NCI-H187 (cell line): ENCODE results near the gene SCARF2.
"Not testable (repeated sequence)": the region's sequence is repeated elsewhere in the genome, so short reads cannot be mapped to it uniquely, and the experiment has no call there.

Experiments used
- DNase-seq, 2 experiments: peaks; one replicate each; lab custom pipeline; 2025; lab: John Stamatoyannopoulos, UW

The SCARF2 gene

DNA sequence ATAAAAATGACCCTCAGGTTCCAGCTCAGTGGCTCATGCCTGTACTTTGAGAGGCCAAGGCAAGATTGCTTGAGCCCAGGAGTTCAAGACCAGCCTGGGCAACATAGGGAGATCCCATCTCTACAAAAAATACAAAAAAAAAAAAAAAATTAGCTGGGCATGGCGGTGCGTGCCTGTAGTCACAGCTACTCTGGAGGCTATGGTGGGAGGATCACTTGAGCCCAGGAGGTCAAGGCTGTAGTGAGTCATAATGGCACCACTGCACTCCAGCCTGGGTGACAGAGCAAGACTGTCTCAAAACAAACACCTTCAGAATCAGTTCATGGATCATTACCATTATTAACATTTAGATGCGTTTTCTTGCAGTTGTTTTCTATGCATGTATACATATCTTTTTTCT is 28.2 kb downstream of the SCARF2 start:
- DNase-seq, result not testable (repeated sequence)

- no peak for DNase-seq
Measured at GRCh38 chr22:20408891-20409290, 28.7 kb downstream of the SCARF2 start.

GRCh38 chr22:20407829-20408228 is 29.8 kb downstream of the SCARF2 start:
- no peak for DNase-seq

- no peak for DNase-seq
Measured at GRCh38 chr22:20406686-20407408, 30.8 kb downstream of the SCARF2 start.

DNA sequence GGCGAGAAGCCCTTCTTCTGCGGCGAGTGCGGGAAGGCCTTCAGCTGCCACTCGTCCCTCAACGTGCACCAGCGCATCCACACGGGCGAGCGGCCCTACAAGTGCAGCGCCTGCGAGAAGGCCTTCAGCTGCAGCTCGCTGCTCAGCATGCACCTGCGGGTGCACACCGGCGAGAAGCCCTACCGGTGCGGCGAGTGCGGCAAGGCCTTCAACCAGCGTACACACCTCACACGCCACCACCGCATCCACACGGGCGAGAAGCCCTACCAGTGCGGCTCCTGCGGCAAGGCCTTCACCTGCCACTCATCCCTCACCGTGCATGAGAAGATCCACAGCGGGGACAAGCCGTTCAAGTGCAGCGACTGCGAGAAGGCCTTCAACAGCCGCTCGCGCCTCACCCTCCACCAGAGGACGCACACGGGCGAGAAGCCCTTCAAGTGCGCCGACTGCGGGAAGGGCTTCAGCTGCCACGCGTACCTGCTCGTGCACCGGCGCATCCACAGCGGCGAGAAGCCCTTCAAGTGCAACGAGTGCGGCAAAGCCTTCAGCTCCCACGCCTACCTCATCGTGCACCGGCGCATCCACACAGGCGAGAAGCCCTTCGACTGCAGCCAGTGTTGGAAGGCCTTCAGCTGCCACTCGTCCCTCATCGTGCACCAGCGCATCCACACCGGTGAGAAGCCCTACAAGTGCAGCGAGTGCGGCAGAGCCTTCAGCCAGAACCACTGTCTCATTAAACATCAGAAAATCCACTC is 31.5 kb downstream of the SCARF2 start:
- DNase-seq, result no peak

DNA sequence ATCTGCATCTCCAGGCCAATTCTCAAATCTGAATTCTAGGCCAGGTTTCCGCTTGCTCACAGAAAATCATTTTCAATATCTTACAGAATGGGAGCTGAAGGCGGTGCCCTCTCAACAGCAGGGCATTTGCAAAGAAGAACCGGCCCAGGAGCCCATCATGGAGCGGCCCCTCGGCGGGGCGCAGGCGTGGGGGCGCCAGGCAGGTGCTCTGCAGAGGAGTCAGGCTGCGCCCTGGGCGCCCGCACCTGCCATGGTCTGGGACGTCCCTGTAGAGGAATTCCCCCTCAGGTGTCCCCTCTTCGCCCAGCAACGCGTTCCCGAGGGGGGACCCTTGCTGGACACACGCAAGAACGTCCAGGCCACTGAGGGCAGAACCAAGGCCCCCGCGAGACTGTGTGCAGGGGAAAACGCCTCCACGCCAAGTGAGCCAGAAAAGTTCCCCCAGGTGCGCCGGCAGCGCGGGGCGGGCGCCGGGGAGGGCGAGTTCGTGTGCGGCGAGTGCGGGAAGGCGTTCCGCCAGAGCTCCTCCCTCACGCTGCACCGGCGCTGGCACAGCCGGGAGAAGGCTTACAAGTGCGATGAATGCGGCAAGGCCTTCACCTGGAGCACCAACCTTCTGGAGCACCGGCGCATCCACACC is 32.2 kb downstream of the SCARF2 start:
- no peak for DNase-seq

GRCh38 chr22:20404881-20405280 is 32.7 kb downstream of the SCARF2 start:
- DNase-seq, result no peak

GRCh38 chr22:20403779-20404140 is 33.9 kb downstream of the SCARF2 start:
- no peak for DNase-seq

GRCh38 chr22:20402960-20403778 is 34.5 kb downstream of the SCARF2 start:
- DNase-seq, result no peak

- DNase-seq, result no peak
Measured at GRCh38 chr22:20401376-20402014, 36.1 kb downstream of the SCARF2 start.

DNA sequence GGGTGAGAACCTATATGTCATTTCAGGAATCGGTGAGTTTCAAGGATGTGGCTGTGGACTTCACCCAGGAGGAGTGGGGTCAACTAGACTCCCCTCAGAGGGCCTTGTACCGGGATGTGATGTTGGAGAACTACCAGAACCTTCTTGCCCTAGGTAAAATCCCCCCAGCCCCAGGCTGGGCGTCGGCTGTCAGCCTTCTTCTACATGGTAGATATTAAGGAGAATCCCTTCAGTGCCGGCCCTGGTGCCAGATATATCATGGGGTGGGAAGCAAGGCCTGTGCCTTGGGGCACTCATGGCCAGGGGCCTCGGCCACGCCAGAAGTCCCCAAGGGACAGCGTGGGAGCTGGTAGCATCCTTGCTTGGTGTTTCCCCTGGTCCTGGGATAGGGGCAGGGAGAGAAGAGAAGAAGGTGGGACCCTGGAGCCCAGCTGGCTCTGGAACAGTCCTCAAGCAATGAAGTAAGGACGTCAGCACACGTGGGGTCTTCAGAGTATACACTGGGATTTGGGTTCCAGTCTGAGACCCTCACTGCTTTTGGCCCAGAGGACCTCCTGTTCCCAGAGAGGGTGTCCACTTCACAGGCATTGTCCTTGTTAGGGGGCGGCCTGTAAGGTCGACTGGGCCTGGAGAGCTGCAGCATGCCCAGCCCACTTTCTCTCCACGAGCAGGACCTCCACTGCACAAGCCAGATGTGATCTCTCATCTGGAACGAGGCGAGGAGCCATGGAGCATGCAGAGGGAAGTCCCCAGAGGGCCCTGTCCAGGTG is 36.8 kb downstream of the SCARF2 start:
- DNase-seq, result no peak

DNA sequence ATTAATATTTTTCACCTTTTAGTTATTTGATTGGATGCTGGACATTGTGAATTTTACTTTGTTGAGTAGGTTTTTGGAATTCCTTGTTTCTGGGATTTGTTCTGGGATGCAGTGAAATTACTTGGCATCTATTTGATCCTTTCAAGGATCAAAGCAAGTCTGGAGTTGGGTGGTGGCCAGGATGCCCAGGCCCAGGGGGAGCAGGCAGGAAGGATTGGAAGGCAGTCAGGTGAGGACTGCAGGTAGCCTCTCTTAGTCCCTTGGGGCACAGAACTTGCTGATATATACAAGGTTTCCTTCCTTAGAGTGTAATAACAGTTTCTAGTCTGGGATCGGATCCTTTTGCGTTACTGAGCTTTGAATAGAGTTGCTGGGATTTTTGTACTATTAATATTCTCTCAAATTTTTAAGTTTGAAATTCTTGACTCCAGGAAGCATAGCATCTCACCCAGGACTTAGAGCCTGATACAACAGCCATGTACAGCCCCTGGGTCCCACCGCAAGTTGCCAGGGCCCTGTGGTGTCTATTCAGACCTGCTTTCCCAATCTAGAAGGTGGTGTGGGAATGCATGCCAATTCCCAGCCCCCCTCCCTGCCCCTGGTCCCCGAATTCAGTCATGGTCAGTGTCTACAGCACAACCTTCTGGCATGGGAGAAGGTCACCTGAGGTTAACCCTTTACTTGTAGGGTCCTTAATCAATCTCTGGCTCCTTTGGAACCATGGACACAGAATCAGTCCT is 37.6 kb downstream of the SCARF2 start:
- no peak for DNase-seq

GRCh38 chr22:20398420-20398819 is 39.2 kb downstream of the SCARF2 start:
- no peak for DNase-seq

GRCh38 chr22:20397498-20397897 is 40.1 kb downstream of the SCARF2 start:
- DNase-seq, result no peak

GRCh38 chr22:20396639-20397038 is 41.0 kb downstream of the SCARF2 start:
- DNase-seq, result no peak

DNA sequence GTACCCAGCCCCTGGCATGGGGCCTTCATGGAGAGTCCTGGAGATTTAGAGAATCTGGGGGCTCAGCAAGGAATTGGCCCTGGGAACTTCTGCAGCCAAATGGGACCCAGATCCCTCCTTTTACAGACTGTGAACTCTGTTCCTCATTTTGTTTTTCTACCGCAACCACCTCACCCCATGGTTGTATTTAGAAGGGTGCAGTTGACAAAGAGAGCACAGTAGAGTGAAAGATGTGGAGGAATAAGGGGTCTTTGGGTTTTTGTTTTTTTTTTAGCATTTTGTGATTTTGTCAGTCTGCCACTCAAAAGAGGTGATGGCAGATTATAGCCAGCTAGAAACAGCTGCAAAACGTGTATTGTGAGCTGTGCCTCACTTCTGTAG is 41.7 kb downstream of the SCARF2 start:
- no peak for DNase-seq

- DNase-seq, result no peak
Measured at GRCh38 chr22:20395181-20395906, 42.3 kb downstream of the SCARF2 start.

DNA sequence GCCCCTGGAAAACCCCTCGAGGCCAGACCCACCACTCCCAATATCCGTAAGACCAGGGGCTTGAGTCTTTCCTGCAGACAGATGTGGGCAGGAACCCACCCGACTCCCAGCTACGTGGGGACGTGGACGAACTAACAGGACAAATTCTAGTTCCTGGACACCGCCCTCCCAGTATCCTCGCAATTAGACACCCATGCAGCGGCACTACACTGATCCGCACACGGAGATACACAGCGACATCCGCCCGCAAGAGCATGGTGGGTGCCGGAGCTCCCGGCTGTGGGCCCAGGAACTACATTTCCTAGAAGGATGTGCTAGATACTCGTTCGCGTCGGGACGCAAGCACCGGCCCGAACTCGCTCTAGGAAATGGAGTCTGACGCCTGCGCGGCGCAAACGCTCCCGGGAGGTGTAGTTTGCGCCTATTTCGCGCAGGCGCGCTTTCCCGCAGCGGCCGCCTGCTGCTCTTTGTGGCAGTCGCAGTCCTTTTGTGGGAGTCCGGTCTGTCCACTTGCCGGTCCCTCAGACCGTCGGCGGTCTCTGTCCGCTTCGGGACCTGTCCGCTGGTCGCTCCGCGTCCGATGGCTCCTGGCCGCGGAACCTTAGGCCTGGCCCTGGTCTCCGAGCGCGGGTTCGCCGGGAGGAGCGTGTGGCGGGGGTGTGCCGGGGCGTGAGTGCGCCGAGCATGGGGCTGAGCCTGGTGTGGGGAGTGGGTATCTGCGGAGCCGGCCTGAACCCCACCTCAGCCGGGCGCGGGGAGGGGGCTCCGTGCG is 43.7 kb downstream of the SCARF2 start, which contains the start of gene ZNF74:
TSS of gene ZNF74 (plus strand) at position 447 of the 772 bp plus-strand sequence. CDS start 478 bp downstream, outside the sequence.
- DNase-seq, result peak; percentile 44 to 76
